Liver (tissue), 9 donors: ENCODE results near the gene GFY. TPM values are rescaled to one million over a fixed set of nuclear protein-coding genes. Genes with fewer than 3 reads are reported as not detected.

Experiments
- DNase-seq: peaks from one replicate; pipeline ENCODE4 v3.0.0-alpha.2; 2017; ENCODE audit warnings: low spot score
- H3K27ac ChIP-seq, 2 donors: one replicate each; pipeline ENCODE4 v1.7.0; 2013; ENCODE audit warnings: inconsistent platforms in 2 of 2, low read length in 2 of 2, control low read depth in 1 of 2, low read depth in 1 of 2, mild to moderate bottlenecking in 1 of 2
- H3K27me3 ChIP-seq, 4 donors: one replicate each; pipeline versions ENCODE4 v1.6.1 to v1.7.0; 2013; ENCODE audit warnings: low read length in 3 of 4, inconsistent platforms in 1 of 4, mild to moderate bottlenecking in 1 of 4, moderate library complexity in 1 of 4; ENCODE audit not compliant: control insufficient read depth in 4 of 4, insufficient read depth in 4 of 4
- H3K36me3 ChIP-seq, 4 donors: one replicate each; pipeline versions ENCODE4 v1.6.1 to v1.7.0; 2013; ENCODE audit warnings: low read length in 3 of 4, mild to moderate bottlenecking in 3 of 4, low read depth in 1 of 4, moderate library complexity in 1 of 4; ENCODE audit not compliant: control insufficient read depth in 4 of 4, insufficient read depth in 3 of 4
- H3K4me1 ChIP-seq, 4 donors: one replicate each; pipeline versions ENCODE4 v1.6.1 to v1.7.0; 2013; ENCODE audit warnings: low read length in 3 of 4, mild to moderate bottlenecking in 3 of 4, moderate library complexity in 1 of 4; ENCODE audit not compliant: control insufficient read depth in 4 of 4, insufficient read depth in 4 of 4
- H3K4me3 ChIP-seq, 3 donors: one replicate each; pipeline versions ENCODE4 v1.6.1 to v1.7.0; 2013; ENCODE audit warnings: low read length in 3 of 3, control low read depth in 1 of 3, low read depth in 1 of 3, mild to moderate bottlenecking in 1 of 3
- H3K9ac ChIP-seq, 2 donors: one replicate each; pipeline ENCODE4 v1.7.0; 2013; ENCODE audit warnings: low read length in 2 of 2, mild to moderate bottlenecking in 2 of 2, moderate library complexity in 2 of 2, control low read depth in 1 of 2, low read depth in 1 of 2
- H3K9me3 ChIP-seq, 4 donors: one replicate each; pipeline versions ENCODE4 v1.6.1 to v1.7.0; 2013; ENCODE audit warnings: low read length in 3 of 4; ENCODE audit not compliant: control insufficient read depth in 4 of 4
- EGR1 ChIP-seq, 2 donors: IDR thresholded peaks; 2 replicates each; pipeline ENCODE4 v1.6.1; 2016 to 2018; ENCODE audit warnings: antibody characterized with exemption in 2 of 2, low read depth in 2 of 2
- FOXA1 ChIP-seq: IDR thresholded peaks from 2 replicates; pipeline ENCODE4 v1.6.1; 2016; ENCODE audit warnings: antibody characterized with exemption
- FOXA2 ChIP-seq: IDR thresholded peaks from 2 replicates; pipeline ENCODE4 v1.6.1; 2016; ENCODE audit warnings: antibody characterized with exemption
- GABPA ChIP-seq, 2 donors: IDR thresholded peaks in 1 of 2; conservative IDR thresholded peaks in 1 of 2; 2 replicates each; pipeline ENCODE4 v1.6.1; 2016; ENCODE audit warnings: antibody characterized with exemption in 2 of 2, mild to moderate bottlenecking in 1 of 2, moderate library complexity in 1 of 2
- HNF4A ChIP-seq, 2 donors: conservative IDR thresholded peaks; 2 replicates each; pipeline ENCODE4 v1.6.1; 2016; ENCODE audit warnings: antibody characterized with exemption in 2 of 2, mild to moderate bottlenecking in 2 of 2
- JUND ChIP-seq, 2 donors: IDR thresholded peaks; 2 replicates each; pipeline ENCODE4 v1.6.1; 2016; ENCODE audit warnings: antibody characterized with exemption in 2 of 2
- NR2F2 ChIP-seq: IDR thresholded peaks from 2 replicates; pipeline ENCODE4 v1.6.1; 2016; ENCODE audit warnings: antibody characterized with exemption
- RAD21 ChIP-seq, 2 donors: IDR thresholded peaks; 2 replicates each; pipeline ENCODE4 v1.6.1; 2016; ENCODE audit warnings: antibody characterized with exemption in 2 of 2, mild to moderate bottlenecking in 2 of 2
- RXRA ChIP-seq, 2 donors: IDR thresholded peaks; 2 replicates each; pipeline ENCODE4 v1.6.1; 2017 to 2018; ENCODE audit warnings: antibody characterized with exemption in 2 of 2, mild to moderate bottlenecking in 1 of 2
- SP1 ChIP-seq: IDR thresholded peaks from 2 replicates; pipeline ENCODE4 v1.6.1; 2018; ENCODE audit warnings: antibody characterized with exemption, mild to moderate bottlenecking
- TAF1 ChIP-seq: conservative IDR thresholded peaks from 2 replicates; pipeline ENCODE4 v1.6.1; 2016; ENCODE audit warnings: antibody characterized with exemption, mild to moderate bottlenecking
- YY1 ChIP-seq: IDR thresholded peaks from 2 replicates; pipeline ENCODE4 v1.6.1; 2016; ENCODE audit warnings: antibody characterized with exemption, mild to moderate bottlenecking
- whole genome bisulfite sequencing: extraction: QIAGEN DNeasy Blood & Tissue Kit; methylation state at CpG from one replicate; pipeline ENCODE4 v1.1.7; 2013; 5-methylcytosine and 5-hydroxymethylcytosine counted together
- polyA plus RNA-seq, 2 donors: library from polyadenylated mRNA; stranded (reverse) in 1 of 2; unstranded in 1 of 2; fragments of 200-250 nt in 1 of 2; fragments of >200 nt in 1 of 2; fragmentation: Nextera tagmentation in 1 of 2; extraction: Ambion mirVana in 1 of 2; gene quantifications; one replicate each; pipeline versions ENCODE4 v1.2.1 to v1.2.3, GENCODE V29; 2013 to 2015
- total RNA-seq, 2 donors: library from RNA; depleted of rRNA; stranded (reverse); fragments of >200 nt; gene quantifications; one replicate each; pipeline ENCODE4 v1.2.3, GENCODE V29; 2014
- TF ChIP-seq, protein P1 (sequence below): fragments of 150-350 bp; IDR thresholded peaks from 2 replicates; pipeline ENCODE4 v1.5.1; 2017; ENCODE audit warnings: improper control_type of control experiment, low read depth, low read length; ENCODE audit not compliant: missing input control
- TF ChIP-seq, protein P2 (sequence below): IDR thresholded peaks from 2 replicates; pipeline ENCODE4 v1.6.1; 2016; ENCODE audit warnings: antibody characterized with exemption
- TF ChIP-seq, protein P3 (sequence below): IDR thresholded peaks from 2 replicates; pipeline ENCODE4 v1.6.1; 2016; ENCODE audit warnings: antibody characterized with exemption
- TF ChIP-seq, protein P4 (sequence below): IDR thresholded peaks from 2 replicates; pipeline ENCODE4 v1.6.1; 2016; ENCODE audit warnings: antibody characterized with exemption
- donor health status: healthy.
- donor health status: healthy.
- donor health status: healthy.
- donor health status: healthy.
- donor health status: healthy.

Gene GFY
- total and polyA plus RNA-seq, 4 donors = not detected

DNA sequence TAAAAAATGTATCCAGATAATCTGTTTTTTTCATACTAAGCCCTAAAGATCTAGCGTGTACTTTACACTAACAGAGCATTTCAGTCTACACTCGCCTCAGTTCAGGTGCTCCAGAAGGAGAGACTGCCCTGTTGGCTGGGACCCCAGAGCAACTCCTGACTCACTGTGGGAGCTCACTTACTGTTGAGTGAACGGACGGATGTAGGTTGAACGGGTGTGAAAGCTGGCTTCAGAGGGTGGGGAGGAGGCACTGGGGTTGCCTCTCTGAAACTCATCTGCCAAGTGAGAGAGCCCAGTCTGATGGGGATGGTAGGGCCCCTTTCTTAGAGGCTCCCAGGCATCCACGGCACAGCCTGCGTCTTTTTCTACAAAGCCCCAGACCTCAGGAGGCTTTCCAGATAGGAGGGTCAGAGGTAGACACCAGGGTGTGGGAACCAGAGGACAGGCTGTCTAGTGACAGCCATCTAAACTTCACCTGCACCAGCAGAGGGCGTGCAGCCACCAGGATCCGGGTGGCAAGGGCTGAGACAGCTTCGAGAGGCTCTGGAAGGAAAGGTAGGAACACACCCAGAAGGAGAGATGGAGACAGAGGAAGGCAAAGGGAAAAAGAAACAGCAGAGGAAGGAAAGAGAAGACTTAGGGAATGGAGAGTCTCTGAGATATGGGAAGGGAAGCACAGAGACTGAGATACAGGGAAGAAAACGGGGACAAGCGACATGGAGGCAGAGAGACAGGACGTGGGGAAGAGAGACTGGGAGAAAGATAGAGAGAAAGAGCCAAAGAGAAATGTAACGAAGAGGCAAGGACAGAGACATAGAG, 33.4 kb upstream of the GFY start:
- Histone ChIP-seq H3K4me1 (no peaks in the 10 kb centered on the region), H3K27me3 (peaks cover 0 to 2% (median 0%) of the 10 kb centered on the region in 4 donors), H3K4me3 (no peak overlapping the region), H3K36me3 (no peaks in the 10 kb centered on the region), H3K9me3 (no peaks in the 10 kb centered on the region), H3K27ac (no peak overlapping the region), H3K9ac (no peak overlapping the region)
- WGBS = 23% methylated on average over 14 of the region's 14 CpGs
- DNase-seq = peak; percentile 70
- no peak for TF ChIP-seq NR2F2
- TF ChIP-seq, protein P1, sequence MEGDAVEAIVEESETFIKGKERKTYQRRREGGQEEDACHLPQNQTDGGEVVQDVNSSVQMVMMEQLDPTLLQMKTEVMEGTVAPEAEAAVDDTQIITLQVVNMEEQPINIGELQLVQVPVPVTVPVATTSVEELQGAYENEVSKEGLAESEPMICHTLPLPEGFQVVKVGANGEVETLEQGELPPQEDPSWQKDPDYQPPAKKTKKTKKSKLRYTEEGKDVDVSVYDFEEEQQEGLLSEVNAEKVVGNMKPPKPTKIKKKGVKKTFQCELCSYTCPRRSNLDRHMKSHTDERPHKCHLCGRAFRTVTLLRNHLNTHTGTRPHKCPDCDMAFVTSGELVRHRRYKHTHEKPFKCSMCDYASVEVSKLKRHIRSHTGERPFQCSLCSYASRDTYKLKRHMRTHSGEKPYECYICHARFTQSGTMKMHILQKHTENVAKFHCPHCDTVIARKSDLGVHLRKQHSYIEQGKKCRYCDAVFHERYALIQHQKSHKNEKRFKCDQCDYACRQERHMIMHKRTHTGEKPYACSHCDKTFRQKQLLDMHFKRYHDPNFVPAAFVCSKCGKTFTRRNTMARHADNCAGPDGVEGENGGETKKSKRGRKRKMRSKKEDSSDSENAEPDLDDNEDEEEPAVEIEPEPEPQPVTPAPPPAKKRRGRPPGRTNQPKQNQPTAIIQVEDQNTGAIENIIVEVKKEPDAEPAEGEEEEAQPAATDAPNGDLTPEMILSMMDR = peak; percentile 81
- peak; percentile 95 to 98 for TF ChIP-seq RAD21 (IDR thresholded peaks at IDR 0.05)

DNA sequence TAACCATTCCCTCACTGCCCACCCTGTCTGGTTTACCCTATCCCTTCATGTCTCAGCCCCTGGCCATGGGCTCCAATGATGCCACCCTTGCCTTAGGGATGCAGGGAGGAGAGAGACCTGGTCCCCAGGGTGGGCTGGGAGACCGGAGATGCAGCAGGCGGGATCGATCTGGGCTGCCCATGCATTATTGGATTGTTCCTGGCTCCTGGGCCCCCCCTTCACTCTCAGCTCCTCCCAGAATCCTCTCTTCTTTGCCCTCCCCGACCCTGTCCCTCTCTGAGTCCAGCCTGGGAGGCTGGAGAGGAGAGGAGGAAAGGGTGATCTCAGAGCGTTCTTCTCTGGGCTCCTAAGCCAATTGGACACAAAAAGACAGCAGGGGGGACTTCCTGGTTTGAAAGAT, 31.3 kb upstream of the GFY start:
- DNase-seq = no peak
- TF ChIP-seq, protein P1 = no peak
- TF ChIP-seq RAD21 (IDR thresholded peaks at IDR 0.05) (no peak), FOXA2 (no peak), YY1 (no peak), NR2F2 (no peak), HNF4A (conservative IDR thresholded peaks at IDR 0.05) (no peak), TAF1 (no peak), JUND (IDR thresholded peaks at IDR 0.05) (no peak), FOXA1 (no peak), GABPA (IDR thresholded peaks at IDR 0.05 in 1 of 2, conservative IDR thresholded peaks at IDR 0.05 in 1 of 2) (no peak), EGR1 (IDR thresholded peaks at IDR 0.05; ENCODE audit: low read depth in 2 of 2) (no peak), SP1 (no peak), RXRA (IDR thresholded peaks at IDR 0.05) (no peak)
- TF ChIP-seq, protein P2, sequence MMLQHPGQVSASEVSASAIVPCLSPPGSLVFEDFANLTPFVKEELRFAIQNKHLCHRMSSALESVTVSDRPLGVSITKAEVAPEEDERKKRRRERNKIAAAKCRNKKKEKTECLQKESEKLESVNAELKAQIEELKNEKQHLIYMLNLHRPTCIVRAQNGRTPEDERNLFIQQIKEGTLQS = no peak
- TF ChIP-seq, protein P3, sequence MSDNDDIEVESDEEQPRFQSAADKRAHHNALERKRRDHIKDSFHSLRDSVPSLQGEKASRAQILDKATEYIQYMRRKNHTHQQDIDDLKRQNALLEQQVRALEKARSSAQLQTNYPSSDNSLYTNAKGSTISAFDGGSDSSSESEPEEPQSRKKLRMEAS = no peak
- TF ChIP-seq, protein P4, sequence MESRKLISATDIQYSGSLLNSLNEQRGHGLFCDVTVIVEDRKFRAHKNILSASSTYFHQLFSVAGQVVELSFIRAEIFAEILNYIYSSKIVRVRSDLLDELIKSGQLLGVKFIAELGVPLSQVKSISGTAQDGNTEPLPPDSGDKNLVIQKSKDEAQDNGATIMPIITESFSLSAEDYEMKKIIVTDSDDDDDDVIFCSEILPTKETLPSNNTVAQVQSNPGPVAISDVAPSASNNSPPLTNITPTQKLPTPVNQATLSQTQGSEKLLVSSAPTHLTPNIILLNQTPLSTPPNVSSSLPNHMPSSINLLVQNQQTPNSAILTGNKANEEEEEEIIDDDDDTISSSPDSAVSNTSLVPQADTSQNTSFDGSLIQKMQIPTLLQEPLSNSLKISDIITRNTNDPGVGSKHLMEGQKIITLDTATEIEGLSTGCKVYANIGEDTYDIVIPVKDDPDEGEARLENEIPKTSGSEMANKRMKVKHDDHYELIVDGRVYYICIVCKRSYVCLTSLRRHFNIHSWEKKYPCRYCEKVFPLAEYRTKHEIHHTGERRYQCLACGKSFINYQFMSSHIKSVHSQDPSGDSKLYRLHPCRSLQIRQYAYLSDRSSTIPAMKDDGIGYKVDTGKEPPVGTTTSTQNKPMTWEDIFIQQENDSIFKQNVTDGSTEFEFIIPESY = no peak
- H3K9ac ChIP-seq = no peak overlapping the region
- H3K27ac ChIP-seq = no peak overlapping the region
- WGBS = 57% methylated on average over 5 of the region's 5 CpGs
- no peaks in the 10 kb centered on the region for H3K9me3 ChIP-seq
- no peaks in the 10 kb centered on the region for H3K36me3 ChIP-seq
- H3K4me3 ChIP-seq = no peak overlapping the region
- H3K27me3 ChIP-seq = peaks cover 0 to 2% (median 0%) of the 10 kb centered on the region in 4 donors
- no peaks in the 10 kb centered on the region for H3K4me1 ChIP-seq
